Fibroblast of skin of scalp (primary cell): ENCODE data around the gene SNN. TPM values are rescaled to one million over a fixed set of nuclear protein-coding genes. Genes with fewer than 3 reads are reported as not detected.

Source experiments
- DNase-seq: peaks from one replicate; pipeline ENCODE4 v3.0.0-alpha.2; 2013
- polyA plus RNA-seq, 2 experiments: library from polyadenylated mRNA; unstranded; fragments of 120-200 nt; gene quantifications; one replicate each; pipeline ENCODE4 v1.2.1, GENCODE V29; 2013; ENCODE audit not compliant: insufficient read length in 2 of 2

The SNN gene
- polyA plus RNA-seq (2013, experiment 1 of 2; ENCODE audit: insufficient read length): 6.6 TPM
- polyA plus RNA-seq (2013, experiment 2 of 2; ENCODE audit: insufficient read length): 7.2 TPM

DNA sequence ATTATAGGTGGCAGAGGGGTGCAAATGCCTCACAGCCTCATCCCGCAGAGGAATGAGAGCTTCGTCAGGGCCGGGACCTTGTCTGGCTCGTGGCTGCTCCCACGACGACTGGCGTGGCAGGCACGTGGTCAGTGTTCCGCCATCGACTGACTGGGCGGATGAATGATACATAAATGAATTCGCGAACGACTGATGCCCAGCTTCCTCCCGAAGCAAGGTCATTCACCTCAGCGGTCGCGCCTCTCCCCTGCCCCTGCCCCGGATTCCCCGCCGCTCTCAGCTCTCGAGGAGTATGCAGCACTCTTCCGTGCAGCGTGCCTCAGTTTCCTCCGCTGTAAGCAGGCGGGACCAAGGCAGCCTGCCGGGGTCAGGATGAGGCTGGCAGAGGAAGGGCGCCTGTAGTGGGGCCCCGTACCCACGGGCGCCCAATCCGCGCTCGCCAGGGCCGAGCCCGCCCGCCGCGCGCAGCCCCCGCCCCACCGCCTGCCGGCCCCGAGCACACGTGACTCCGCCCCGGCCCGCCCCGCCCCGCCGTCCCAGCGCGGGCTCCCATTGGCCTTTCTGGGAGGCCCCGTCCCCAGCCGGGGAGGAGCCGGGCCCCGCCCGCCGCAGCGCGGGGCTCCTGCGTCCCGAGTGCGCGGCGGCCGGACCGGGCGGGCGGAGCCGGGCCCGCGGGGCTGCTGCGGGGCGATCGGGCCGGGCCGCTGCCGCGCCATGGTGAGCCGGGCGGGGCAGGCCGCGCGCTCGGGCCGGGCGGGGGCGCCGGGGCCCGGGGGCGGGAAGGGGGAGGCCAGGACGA, at the start of gene SNN:
TSS of gene SNN (plus strand) at position 632 of the 799 bp plus-strand sequence. CDS start 7,605 bp downstream, outside the sequence.
- DNase-seq: peak; percentile 88

DNA sequence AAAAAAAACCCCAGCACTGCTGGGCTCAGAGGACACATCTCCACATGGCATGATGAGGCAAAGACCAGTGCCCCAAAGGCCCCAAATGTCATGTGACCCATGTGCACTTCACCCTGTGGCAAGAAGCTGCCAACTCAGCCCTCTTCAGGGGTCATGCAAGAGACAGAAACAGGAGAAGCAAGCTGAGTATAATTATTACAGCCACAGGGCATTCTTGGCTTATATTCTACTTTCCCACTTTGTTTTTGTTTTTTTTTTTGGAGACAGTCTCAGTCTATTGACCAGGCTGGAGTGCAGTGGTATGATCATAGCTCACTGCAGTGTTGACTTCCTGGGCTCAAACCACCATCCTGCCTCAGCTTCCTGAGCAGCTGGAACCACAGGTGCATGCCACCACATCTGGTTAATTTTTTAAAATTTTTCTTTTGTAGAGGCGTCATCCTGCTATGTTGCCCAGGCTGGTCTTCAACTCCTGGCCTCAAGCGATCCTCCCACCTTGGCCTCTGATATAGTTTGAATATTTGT, 48.9 kb upstream of the SNN start:
- DNase-seq: no peak

DNA sequence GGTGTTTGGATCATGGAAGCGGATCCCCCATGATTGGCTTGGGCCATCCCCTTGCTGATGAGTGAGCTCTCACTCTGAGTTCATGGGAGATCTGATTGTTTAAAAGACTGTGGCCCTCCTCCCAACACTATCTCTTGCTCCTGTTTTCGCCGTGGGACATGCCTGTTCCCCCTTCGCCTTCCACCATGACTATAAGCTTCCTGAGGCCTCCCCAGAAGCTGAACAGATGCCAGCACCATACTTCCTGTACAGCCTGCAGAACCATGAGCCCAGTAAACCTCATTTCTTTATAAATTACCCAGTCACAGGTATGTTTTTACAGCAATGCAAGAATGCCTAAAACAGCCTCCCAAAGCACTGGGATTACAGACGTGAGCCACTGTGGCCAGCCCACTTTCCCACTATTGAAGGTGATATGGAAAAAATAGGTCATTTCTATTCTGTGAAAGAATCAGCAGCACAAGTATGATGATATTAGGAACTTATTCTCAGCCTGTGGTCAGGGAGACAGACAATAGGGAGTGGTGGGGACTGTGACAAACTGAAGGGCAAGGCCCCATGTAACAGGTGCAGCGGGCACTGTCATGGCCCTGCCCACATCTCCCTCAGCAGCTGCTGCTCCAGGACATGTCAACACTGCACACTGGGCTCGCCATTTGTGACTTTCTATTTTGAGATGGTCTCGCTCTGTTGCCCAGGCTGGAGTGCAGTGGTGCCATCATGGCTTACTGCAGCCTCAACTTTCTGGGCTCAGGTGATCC, 47.8 kb upstream of the SNN start:
- no peak for DNase-seq

DNA sequence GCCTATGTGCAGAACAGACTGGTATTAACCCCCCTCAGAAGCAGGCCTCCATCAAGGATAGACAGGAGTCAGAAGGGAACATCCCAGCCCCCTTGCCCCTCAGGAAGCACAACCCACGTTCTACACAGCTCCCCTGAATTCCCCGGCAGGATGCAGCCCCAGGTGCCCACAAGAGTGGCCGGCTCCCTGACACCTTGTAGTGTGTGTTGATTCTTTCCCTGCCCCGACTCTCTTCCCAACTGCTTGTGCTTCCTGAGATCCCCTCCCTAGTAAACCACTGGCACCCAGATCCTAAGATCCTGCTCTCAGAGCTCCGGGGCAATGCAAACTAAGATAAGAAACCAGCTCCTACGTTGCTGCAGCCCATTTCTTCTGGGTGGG, 46.7 kb upstream of the SNN start:
- no peak for DNase-seq

DNA sequence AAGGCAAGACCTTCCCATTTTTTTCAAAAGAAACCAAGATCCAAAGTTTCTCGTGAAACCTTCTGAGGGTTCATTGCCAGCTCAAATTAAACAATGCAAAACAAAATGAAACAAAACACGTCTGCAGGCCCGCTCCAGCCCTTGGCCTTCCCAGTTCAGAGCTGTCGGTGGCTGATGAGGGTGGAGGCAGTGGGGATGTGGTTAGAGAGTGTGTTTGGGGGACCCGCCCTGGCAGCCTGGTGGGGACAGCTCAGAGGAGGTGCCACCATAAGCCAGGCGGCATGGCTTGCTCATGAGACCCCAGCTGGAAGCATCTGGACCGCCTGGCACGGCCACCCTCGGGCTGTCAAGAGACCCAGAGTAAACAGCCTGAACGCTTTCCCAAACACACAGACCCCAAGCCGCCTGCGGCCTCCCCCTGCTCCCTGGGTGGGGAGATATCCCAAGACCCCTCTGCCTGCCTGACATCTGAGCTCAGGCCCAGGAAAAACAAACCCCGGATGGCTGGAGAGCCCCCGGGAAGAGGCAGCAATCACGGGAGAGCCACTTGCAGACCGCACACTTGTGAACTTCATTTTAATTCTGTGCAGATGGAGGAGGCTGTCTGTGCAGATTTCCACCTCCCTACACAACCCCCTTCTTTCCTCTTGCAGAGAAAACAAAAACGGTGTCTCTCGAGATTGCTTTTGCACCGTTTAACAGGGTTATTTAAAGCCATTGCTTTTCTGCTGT, 46.2 kb upstream of the SNN start:
- no peak for DNase-seq

DNA sequence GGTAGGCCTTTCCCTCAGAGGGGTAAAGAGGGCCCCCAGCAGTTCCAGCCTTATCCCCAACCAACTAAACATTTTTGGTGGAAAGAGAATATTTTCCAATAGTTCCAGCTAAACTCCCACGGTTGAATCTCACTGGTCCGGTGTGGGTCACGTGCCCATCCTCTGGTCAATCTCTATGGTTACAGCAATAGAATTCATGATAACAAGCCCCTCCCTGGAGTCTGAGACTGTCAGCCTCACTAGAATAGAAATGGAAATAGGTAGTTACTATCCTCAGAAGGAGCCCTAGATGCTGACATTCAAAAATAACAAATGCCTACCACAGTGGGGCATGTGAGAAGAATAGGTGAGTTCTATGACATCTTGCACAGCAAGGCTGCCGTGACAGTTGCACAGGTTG, 44.0 kb upstream of the SNN start:
- no peak for DNase-seq

DNA sequence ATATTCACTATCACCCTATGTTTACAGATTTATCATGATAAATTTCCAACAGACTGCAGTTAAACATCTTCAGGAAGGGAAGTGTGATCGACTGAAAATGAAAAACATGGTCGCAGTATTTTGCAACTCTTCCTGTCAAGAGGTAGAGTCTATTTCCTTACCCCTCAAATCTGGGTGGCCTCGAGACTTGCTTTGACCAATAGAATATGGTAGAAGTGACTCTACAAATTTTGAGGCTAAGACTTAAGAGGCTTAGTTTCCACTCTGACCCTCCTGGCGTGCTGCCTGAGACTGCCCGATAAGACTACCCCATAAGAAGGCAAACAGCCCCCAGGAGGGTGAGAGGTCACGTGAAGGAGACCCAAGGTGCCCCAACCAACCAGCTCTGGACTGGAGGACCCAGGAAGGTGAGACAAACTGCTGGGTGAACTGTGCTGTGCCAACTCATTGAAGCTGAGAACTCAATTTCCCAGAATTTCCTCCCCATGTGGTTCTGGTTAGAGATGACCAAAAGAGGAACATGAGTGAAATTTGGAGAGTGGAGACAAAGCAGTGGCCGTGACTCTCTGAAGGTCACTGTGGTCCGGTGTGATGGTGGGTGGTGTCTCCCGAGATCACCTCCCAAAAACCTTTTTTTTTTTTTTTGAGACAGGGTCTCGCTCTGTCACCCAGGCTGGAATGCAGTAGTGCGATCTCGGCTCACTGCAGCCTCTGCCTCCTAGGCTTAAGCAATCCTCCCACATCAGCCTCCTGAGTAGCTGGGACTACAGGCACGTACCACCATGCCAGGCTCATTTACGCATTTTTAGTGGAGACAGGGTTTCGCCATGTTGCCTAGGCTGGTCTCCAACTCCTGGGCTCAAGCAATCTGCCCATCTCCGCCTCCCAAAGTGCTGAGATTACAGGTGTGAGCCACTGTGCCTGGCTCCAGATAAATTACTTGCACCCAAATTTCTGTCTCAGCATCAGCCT, 43.3 kb upstream of the SNN start:
- DNase-seq: no peak

DNA sequence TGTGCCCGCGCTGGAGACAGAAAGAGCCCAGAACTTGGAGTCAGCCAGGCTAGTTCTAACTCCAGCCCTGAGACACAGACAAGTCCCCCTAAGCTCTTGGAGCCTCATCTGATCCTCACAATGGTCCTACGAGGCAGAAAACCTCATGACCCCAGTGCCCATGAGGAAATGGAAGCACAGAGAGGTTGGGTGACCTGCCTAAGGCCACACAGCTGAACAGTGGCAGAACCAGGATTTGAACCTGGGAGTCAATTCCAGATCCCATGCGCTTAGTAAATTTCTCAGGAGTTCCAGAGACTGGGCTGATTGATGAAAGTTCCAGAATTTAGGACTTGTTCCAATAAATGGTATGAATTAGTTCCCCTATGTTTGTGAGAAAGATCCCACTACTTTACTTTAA, 42.5 kb upstream of the SNN start:
- DNase-seq: no peak

DNA sequence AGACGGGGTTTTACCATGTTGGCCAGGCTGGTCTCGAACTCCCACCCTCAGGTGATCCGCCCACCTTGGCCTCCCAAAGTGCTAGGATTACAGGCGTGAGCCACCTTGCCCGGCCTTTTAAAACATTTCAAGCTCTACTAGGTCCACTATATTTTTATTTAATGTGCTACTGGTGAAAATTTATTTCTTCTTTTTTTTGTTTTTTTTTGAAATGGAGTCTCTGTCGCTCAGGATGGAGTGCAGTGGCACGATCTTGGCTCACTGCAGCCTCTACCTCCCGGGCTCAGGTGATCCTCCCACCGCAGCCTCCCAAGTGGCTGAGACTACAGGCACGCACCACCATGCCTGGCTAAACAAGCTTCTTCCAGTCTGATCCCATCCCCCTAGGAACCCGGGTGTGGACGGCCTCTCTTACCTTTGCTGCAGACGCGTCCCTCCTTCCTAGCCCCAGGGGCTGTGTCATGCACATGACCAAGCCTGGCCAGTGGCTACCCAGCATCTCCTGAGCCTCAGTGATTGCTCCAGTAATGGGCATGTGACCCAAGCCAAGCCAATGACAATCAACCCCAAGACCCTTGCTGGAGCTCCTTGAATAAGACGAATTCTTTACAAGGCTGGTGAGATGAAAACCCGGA, 41.5 kb upstream of the SNN start:
- DNase-seq: no peak

DNA sequence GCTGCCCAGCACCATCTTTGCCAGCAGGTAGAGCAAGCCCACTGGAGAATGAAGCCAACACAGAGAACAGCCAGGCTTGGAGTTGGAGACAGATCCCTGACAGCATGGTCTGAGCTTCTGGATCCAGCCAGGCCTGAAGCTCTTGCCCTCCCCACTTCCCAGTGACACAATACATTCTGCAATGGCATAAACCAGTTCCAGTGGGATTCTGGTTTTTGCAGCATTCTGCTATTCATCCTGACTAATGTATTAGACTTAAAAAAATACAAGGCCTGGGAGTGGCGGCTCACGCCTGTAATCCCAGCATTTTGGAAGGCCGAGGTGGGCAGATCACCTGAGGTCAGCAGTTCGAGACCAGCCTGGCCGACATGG, 41.0 kb upstream of the SNN start:
- no peak for DNase-seq

DNA sequence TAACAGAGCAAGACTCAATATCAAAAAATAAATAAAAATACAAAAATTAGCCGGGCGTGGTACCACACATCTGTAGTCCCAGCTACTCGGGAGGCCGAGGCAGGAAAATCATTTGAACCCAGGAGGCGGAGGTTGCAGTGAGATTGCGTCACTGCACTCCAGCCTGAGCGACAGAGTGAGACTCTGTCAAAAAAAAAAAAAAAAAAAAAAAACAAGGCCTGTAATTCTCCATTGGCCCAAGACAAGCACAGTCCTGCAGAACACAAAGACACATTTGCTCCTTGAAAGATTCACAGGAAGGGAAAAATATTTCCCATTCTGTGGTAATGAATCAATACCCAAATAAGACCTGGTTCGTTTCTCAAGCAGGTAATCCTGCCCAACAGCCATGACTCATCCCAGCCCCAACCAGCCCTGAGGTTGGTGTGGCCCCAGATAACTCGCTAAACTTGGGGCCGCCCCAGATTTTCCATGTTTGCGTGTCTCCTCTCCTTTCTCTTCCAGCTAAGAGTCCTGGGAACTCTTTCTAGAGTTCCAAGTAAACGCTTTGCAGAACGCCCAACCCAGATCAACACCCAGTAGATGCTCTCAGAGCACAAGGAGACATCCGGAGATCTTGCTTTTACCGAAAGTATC, 40.3 kb upstream of the SNN start:
- DNase-seq: peak; percentile 46

DNA sequence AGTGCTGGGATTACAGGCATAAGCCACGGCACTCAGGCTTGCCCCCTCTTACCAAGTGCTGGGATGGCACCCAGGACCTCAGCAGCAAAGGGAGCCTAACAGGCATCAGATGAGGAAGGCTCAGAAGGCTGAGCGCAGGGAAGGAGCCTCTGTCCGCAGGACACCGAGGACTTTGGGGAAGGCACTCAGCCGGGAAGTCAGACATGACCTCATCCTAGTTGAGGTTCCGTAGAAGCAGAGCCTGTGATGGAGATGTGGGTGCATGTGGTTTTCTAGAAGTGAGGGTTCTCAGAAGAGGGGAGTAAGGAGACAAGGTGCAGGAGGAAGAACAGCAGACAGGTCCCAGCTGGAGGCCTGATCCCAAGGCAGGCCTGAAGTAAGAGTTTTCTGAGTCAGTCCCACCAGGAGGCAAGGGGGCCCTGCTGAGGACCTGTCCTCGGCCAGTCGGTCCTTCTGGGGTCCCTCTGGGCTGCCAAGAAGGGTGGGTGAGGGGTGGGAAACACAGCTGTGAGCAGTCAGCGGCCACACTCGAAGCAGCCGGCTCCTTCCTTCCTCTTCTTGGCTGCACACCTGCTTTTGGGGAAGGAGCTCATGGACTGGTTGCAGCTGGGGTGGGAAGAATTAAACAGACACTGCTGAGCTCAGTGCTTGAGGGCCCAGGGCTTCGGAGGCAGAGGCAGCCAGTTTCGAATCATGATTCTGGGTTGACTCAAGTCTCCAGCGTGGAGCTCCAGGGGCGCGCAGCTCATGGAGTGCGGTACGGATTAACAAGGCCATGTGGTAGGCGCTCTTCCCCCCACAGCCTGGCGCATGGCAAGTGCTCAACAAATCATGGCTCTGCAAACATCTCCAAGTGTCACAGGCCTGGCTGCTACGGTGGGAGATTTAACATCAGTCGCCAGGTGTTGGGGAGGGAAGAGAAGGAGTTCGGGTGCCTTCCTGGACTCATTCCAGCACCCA, 38.9 kb upstream of the SNN start:
- DNase-seq: no peak

DNA sequence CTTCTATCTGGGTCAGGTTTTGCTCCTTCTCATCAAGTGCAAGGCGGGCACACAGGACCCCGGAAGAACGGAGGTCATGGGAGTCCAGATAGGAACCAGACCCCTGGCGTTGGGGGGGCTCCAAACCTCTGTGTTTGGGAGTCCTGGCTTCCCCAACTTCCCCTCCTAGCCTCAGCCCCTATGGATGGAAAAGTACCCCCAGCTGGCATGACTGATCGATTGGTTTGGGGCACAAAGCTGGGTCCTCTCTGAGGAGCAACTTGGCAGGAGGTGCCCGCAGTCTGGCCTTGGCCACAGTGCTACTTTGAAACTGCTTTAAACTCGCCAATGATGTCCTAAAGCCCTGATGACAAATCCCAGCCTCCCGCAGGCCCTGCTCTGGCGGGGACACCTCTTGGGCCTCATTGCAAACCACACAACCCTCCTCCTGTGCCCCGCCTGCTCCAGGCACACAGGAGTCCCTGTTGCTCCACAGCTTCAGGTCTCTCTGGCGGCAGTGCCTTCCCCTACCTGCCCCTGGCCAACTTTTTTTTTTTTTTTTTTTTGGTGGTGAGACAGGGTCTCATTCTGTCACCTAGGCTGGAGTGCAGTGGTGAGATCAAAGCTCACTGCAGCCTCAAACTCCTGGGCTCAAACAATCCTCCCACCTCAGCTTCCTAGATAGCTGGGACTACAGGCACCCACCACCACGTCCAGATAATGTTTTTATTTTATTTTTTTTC, 38.0 kb upstream of the SNN start:
- no peak for DNase-seq

DNA sequence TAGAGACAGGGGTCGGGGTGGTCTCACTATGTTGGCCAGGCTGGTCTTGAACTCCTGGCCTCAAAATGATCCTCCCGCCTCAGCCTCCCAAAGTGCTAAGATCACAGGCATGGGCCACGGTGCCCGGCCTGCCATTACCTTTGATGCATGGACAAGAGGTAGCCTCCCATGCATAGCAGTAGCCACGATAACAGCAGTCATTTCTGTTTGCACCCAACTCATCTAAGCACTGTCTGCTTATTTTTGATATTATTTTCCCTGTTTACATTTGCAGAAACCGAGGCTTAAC, 37.5 kb upstream of the SNN start:
- no peak for DNase-seq

DNA sequence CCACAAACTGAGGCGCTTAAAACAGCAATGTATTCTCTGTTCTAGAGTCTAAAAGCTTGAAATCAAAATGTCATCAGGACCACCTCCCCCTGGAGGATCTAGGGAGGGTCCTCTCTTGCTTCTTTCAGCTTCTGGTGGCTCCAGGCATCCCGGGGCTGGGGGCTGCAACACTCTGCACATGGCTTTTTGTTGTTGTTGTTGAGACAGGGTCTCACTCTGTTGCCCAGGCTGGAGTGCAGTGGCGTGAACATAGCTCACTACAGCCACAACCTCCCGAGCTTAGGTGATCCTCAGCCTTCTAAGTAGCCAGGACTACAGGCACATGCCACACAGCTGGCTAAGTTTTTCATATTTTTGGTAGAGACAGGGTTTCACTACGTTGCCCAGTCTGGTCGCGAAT, 37.0 kb upstream of the SNN start:
- DNase-seq: no peak

DNA sequence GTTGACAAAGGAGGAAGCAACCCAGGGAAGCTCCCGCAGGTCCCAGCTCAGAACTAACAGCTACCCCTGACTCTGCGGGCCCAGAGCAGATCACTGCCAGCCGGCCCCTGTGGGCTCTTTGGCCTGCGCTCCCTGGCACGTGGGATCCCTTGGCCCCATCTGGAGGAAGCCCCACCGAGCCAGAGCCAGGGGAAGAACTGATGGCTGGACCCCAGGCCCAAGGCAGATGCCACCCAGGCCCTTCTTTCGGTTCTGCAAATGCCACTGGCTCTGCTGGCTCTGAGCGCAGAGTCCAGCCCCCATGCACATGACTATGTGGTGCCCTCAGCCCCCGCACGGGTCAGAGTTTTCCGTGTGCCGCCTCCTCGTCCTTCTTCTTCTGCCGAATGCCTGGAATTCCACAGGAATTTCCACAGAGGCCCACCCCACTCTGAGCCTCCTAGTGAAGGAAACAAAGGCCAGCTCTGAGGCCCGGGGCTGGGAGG, 35.8 kb upstream of the SNN start:
- DNase-seq: peak; percentile 71

DNA sequence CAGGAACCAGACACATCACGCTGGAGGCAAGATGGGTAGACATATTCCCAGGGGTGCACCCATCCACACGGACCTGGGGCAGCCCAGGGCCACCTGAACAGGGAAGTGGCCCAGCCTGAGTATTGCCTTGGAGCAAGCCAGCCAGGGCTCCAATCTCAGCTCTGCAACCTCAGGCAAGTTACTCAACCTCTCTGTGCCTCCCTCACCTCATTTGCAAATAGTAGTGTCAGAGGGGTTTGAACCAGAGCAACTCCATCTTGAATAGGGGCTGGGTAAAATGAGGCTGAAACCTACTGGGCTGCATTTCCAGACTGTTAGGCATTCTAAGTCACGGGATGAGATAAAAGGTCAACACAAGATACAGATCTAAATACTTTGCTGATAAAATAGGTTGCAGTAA, 35.1 kb upstream of the SNN start:
- no peak for DNase-seq

DNA sequence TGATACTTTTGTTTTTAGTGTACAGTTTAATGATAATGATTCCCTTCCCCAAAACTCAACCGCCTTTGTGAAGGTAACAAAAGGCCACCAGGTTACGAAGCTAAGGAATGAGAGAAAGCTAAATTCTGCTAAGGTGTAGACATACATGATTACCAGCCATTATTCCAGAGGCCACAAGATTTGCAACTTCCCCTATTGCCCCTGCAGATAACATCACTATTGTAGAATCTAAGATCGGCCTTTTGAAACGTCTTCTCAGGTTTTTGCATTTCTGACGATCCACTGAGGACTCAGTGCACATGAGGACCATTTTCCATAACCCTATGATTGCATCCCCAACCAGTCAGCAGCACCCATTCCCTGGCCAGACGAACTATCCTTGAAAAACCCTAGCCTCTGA, 33.9 kb upstream of the SNN start:
- no peak for DNase-seq

DNA sequence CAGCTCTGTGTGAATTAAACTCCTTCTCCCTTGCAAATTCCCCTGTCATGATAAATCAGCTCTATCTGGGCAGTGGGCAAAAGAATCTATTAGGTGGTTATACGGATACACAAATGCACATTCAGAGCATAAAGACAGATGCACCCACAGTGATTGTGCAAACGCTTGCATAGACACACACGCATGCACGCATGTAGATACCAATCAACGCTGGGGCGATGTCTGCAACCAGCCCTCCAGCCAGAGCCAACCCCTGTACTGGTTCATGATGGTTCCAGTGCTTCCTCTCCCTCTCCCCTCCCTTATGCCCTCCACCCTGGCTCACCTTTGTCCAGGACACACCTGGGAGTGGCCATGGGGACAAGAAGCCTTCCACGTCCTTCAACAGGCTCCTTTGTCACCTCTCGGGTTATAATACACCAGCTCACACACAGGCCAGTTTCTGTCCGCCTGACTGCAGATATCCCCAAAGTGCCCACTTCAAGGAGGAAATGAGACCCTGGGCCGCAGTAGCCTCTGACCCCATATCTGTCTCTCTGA, 33.1 kb upstream of the SNN start:
- DNase-seq: no peak
